GM23338 (cell line): ENCODE data around the gene NGEF. TPM values are rescaled to one million over a fixed set of nuclear protein-coding genes. Genes with fewer than 3 reads are reported as not detected.

Experiments
- ATAC-seq: fragments of 200-7000 bp; cut with Tn5 transposase; 3 replicates; pipeline ENCODE4 v1.9.1; 2020
- DNase-seq: peaks from one replicate; pipeline ENCODE4 v3.0.0-alpha.2; 2015; ENCODE audit warnings: low spot score
- H2AFZ ChIP-seq: fragments of 200-600 bp; sonication (generic); 2 replicates; pipeline ENCODE4 v1.8.0; 2016; ENCODE audit warnings: antibody characterized with exemption, mild to moderate bottlenecking, moderate library complexity
- H3F3A ChIP-seq: fragments of 200-600 bp; sonication (generic); replicated peaks from 2 replicates; pipeline ENCODE4 v1.8.0; 2017; ENCODE audit warnings: antibody characterized with exemption, mixed run types, low read depth
- H3K27ac ChIP-seq: fragments of 200-600 bp; sonication (generic); 2 replicates; pipeline ENCODE4 v1.6.1; 2016; ENCODE audit warnings: low read depth
- H3K27me3 ChIP-seq: fragments of 200-600 bp; sonication (generic); 2 replicates; pipeline ENCODE4 v1.8.0; 2016; ENCODE audit warnings: mild to moderate bottlenecking, mixed run types, moderate library complexity; ENCODE audit not compliant: insufficient read depth
- H3K36me3 ChIP-seq: fragments of 200-600 bp; sonication (generic); 2 replicates; pipeline ENCODE4 v1.8.0; 2016; ENCODE audit warnings: mild to moderate bottlenecking; ENCODE audit not compliant: insufficient read depth
- H3K4me1 ChIP-seq: fragments of 200-600 bp; sonication (generic); 2 replicates; pipeline ENCODE4 v1.8.0; 2016; ENCODE audit warnings: mild to moderate bottlenecking, moderate library complexity; ENCODE audit not compliant: insufficient read depth
- H3K4me2 ChIP-seq: fragments of 200-600 bp; sonication (generic); 2 replicates; pipeline ENCODE4 v1.7.1; 2017; ENCODE audit warnings: mixed run types
- H3K4me3 ChIP-seq: fragments of 200-600 bp; sonication (generic); 2 replicates; pipeline ENCODE4 v1.6.1; 2016; ENCODE audit warnings: mixed run types
- H3K79me2 ChIP-seq: fragments of 200-600 bp; sonication (generic); replicated peaks from 2 replicates; pipeline ENCODE4 v1.8.0; 2017; ENCODE audit warnings: mild to moderate bottlenecking; ENCODE audit not compliant: insufficient read depth
- H3K9me2 ChIP-seq: fragments of 200-600 bp; sonication (generic); 2 replicates; pipeline ENCODE4 v1.8.0; 2017; ENCODE audit not compliant: insufficient read depth
- H4K20me1 ChIP-seq: fragments of 200-600 bp; sonication (generic); replicated peaks from 2 replicates; pipeline ENCODE4 v1.8.0; 2017; ENCODE audit warnings: mild to moderate bottlenecking; ENCODE audit not compliant: insufficient read depth
- H3K27ac Mint-ChIP-seq: 2 replicates; pipeline ENCODE4 v1.8.0; 2020; ENCODE audit warnings: inconsistent platforms, mild to moderate bottlenecking, moderate library complexity, mixed read lengths
- H3K27me3 Mint-ChIP-seq: 3 replicates; pipeline ENCODE4 v1.8.0; 2022; ENCODE audit warnings: low read depth, mild to moderate bottlenecking, moderate library complexity, mixed read lengths, inconsistent platforms; ENCODE audit not compliant: insufficient read depth, poor library complexity
- H3K36me3 Mint-ChIP-seq: 3 replicates; pipeline ENCODE4 v1.8.0; 2021; ENCODE audit warnings: low read depth, mild to moderate bottlenecking, inconsistent platforms, moderate library complexity, mixed read lengths
- H3K4me1 Mint-ChIP-seq: 3 replicates; pipeline ENCODE4 v1.8.0; 2020; ENCODE audit warnings: mild to moderate bottlenecking, inconsistent platforms, mixed read lengths
- H3K4me3 Mint-ChIP-seq: 3 replicates; pipeline ENCODE4 v1.8.0; 2021; ENCODE audit warnings: moderate library complexity, mild to moderate bottlenecking, inconsistent platforms, mixed read lengths
- H3K9me3 Mint-ChIP-seq: 3 replicates; pipeline ENCODE4 v1.8.0; 2020; ENCODE audit warnings: moderate library complexity, mild to moderate bottlenecking, inconsistent platforms, mixed read lengths
- EZH2 ChIP-seq: fragments of 200-600 bp; sonication (generic); IDR thresholded peaks from one replicate; pipeline ENCODE4 v1.8.0; 2017; ENCODE audit warnings: antibody characterized with exemption, mild to moderate bottlenecking, low read depth; ENCODE audit not compliant: unreplicated experiment
- EZH2phosphoT487 ChIP-seq: fragments of 200-600 bp; sonication (generic); IDR thresholded peaks from one replicate; pipeline ENCODE4 v1.8.1; 2018; ENCODE audit warnings: antibody characterized with exemption; ENCODE audit not compliant: unreplicated experiment
- POLR2AphosphoS5 ChIP-seq: IDR thresholded peaks from 2 replicates; pipeline ENCODE4 v1.6.1; 2016; ENCODE audit warnings: antibody characterized with exemption, low read depth
- STAT1 ChIP-seq: IDR thresholded peaks from one replicate; pipeline ENCODE4 v1.6.1; 2016; ENCODE audit warnings: antibody characterized with exemption; ENCODE audit not compliant: unreplicated experiment
- ZNF114 ChIP-seq: fragments of 250-450 bp; sonication (Bioruptor Pico); IDR thresholded peaks from 2 replicates; pipeline ENCODE4 v1.5.0; 2020; ENCODE audit warnings: mild to moderate bottlenecking, moderate library complexity
- ZNF331 ChIP-seq: fragments of 250-450 bp; sonication (Bioruptor Pico); IDR thresholded peaks from 2 replicates; pipeline ENCODE4 v1.5.0; 2020; ENCODE audit warnings: low read depth, mild to moderate bottlenecking, moderate library complexity
- polyA plus RNA-seq: library from polyadenylated mRNA; unstranded; fragments of >200 nt; fragmentation: Nextera tagmentation; extraction: Ambion mirVana; gene quantifications from 2 replicates; pipeline ENCODE4 v1.2.1, GENCODE V29; 2016
- total RNA-seq: library from RNA; depleted of rRNA; stranded (reverse); fragments of >200 nt; shearing (Covaris generic); gene quantifications from 2 replicates; pipeline ENCODE4 v1.2.3, GENCODE V29; 2014
- TF ChIP-seq, protein P1 (sequence below): IDR thresholded peaks from 2 replicates; pipeline ENCODE4 v1.6.1; 2016; ENCODE audit warnings: antibody characterized with exemption
- TF ChIP-seq, protein P2 (sequence below), 2 experiments: fragments of 200-600 bp in 1 of 2; sonication (generic) in 1 of 2; conservative IDR thresholded peaks; 2 replicates each; pipeline versions ENCODE4 v1.5.1 to v1.6.1; 2016 to 2017; ENCODE audit warnings: antibody characterized with exemption in 2 of 2, low read depth in 2 of 2, mild to moderate bottlenecking in 2 of 2, moderate library complexity in 1 of 2
- TF ChIP-seq, protein P3 (sequence below): IDR thresholded peaks from one replicate; pipeline ENCODE4 v1.6.1; 2018; ENCODE audit warnings: antibody characterized with exemption; ENCODE audit not compliant: unreplicated experiment
- TF ChIP-seq, protein P4 (sequence below): fragments of 250-450 bp; sonication (Bioruptor Pico); IDR thresholded peaks from 2 replicates; pipeline ENCODE4 v1.5.0; 2020; ENCODE audit warnings: mild to moderate bottlenecking, moderate library complexity

NGEF gene
- total and polyA plus RNA-seq, 2 experiments from 2014 or later: 1.8 to 5.4 TPM

DNA sequence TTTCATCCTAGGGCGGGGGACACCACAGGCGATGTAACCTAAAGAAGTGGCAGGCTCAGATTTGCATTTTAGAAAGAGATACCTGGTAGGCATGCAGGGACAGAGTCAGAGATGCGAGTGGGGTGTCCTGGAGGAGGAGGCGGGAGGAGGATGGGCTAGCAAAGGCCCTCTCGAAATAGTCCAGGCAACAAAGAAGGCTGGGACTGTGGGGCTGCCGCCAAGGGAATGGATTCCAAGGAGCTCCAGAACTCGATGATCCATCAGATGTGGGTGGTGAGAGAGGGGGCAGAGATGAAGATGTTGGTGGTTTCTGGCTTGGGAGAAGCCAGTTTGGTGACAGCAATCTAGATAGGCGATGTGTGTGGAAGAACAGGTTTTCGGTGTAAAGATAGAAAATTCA is 34.6 kb upstream of the NGEF start (continued):
- TF ChIP-seq, protein P1, sequence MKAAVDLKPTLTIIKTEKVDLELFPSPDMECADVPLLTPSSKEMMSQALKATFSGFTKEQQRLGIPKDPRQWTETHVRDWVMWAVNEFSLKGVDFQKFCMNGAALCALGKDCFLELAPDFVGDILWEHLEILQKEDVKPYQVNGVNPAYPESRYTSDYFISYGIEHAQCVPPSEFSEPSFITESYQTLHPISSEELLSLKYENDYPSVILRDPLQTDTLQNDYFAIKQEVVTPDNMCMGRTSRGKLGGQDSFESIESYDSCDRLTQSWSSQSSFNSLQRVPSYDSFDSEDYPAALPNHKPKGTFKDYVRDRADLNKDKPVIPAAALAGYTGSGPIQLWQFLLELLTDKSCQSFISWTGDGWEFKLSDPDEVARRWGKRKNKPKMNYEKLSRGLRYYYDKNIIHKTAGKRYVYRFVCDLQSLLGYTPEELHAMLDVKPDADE: no peak
- TF ChIP-seq, protein P2, sequence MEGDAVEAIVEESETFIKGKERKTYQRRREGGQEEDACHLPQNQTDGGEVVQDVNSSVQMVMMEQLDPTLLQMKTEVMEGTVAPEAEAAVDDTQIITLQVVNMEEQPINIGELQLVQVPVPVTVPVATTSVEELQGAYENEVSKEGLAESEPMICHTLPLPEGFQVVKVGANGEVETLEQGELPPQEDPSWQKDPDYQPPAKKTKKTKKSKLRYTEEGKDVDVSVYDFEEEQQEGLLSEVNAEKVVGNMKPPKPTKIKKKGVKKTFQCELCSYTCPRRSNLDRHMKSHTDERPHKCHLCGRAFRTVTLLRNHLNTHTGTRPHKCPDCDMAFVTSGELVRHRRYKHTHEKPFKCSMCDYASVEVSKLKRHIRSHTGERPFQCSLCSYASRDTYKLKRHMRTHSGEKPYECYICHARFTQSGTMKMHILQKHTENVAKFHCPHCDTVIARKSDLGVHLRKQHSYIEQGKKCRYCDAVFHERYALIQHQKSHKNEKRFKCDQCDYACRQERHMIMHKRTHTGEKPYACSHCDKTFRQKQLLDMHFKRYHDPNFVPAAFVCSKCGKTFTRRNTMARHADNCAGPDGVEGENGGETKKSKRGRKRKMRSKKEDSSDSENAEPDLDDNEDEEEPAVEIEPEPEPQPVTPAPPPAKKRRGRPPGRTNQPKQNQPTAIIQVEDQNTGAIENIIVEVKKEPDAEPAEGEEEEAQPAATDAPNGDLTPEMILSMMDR (conservative IDR thresholded peaks at IDR 0.05; ENCODE audit: low read depth in 2 of 2): no peak
- no peak for TF ChIP-seq EZH2
- TF ChIP-seq, protein P3, sequence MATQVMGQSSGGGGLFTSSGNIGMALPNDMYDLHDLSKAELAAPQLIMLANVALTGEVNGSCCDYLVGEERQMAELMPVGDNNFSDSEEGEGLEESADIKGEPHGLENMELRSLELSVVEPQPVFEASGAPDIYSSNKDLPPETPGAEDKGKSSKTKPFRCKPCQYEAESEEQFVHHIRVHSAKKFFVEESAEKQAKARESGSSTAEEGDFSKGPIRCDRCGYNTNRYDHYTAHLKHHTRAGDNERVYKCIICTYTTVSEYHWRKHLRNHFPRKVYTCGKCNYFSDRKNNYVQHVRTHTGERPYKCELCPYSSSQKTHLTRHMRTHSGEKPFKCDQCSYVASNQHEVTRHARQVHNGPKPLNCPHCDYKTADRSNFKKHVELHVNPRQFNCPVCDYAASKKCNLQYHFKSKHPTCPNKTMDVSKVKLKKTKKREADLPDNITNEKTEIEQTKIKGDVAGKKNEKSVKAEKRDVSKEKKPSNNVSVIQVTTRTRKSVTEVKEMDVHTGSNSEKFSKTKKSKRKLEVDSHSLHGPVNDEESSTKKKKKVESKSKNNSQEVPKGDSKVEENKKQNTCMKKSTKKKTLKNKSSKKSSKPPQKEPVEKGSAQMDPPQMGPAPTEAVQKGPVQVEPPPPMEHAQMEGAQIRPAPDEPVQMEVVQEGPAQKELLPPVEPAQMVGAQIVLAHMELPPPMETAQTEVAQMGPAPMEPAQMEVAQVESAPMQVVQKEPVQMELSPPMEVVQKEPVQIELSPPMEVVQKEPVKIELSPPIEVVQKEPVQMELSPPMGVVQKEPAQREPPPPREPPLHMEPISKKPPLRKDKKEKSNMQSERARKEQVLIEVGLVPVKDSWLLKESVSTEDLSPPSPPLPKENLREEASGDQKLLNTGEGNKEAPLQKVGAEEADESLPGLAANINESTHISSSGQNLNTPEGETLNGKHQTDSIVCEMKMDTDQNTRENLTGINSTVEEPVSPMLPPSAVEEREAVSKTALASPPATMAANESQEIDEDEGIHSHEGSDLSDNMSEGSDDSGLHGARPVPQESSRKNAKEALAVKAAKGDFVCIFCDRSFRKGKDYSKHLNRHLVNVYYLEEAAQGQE: no peak

DNA sequence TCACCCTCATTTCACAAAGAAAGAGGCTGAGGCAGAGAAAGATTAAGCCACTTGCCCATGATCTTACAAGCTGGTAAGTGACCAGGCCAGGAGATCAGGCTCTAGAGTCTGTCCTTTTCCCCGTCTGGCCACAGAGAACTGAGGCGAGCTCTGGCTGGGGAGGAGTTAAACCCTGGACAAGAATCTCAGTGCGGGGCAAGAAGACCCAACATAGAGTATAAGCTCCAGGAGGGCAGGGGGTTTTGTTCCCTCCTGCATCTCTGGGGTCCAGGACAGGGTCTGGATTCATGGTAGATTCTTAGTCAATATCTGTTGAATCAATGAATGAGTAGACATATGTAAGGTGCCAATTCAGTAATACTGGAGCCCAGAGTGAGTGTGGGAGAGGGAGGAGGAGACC is 34.1 kb upstream of the NGEF start:
- no peaks in the 10 kb centered on the region for H3K9me3 Mint-ChIP-seq
- Histone ChIP-seq H2AFZ (no peak overlapping the region), H3K9me2 (peaks cover 7% of the 10 kb centered on the region; the same call in 1 of the 2 replicates), H3K79me2 (no peaks in the 10 kb centered on the region), H3K27me3 (no peaks in the 10 kb centered on the region), H3K4me2 (no peak overlapping the region), H3K4me1 (peaks cover 20% of the 10 kb centered on the region), H3K27ac (no peak overlapping the region), H3K4me3 (no peak overlapping the region), H4K20me1 (no peaks in the 10 kb centered on the region), H3K36me3 (no peaks in the 10 kb centered on the region), H3F3A (0 out of 2 replicates have a peak, but pooled peaks cover 3% of the 10 kb centered on the region)
- no peak for ATAC-seq
- no peak overlapping the region; the same call in 2 of the 3 replicates for H3K4me3 Mint-ChIP-seq
- H3K4me1 Mint-ChIP-seq: peaks cover 42% of the 10 kb centered on the region
- no peaks in the 10 kb centered on the region; the same call in 2 of the 3 replicates for H3K36me3 Mint-ChIP-seq
- H3K27me3 Mint-ChIP-seq: peaks cover 16% of the 10 kb centered on the region
- H3K27ac Mint-ChIP-seq: no peak overlapping the region
- DNase-seq: no peak
- no peak for TF ChIP-seq ZNF114
- no peak for TF ChIP-seq POLR2AphosphoS5
- TF ChIP-seq, protein P4, sequence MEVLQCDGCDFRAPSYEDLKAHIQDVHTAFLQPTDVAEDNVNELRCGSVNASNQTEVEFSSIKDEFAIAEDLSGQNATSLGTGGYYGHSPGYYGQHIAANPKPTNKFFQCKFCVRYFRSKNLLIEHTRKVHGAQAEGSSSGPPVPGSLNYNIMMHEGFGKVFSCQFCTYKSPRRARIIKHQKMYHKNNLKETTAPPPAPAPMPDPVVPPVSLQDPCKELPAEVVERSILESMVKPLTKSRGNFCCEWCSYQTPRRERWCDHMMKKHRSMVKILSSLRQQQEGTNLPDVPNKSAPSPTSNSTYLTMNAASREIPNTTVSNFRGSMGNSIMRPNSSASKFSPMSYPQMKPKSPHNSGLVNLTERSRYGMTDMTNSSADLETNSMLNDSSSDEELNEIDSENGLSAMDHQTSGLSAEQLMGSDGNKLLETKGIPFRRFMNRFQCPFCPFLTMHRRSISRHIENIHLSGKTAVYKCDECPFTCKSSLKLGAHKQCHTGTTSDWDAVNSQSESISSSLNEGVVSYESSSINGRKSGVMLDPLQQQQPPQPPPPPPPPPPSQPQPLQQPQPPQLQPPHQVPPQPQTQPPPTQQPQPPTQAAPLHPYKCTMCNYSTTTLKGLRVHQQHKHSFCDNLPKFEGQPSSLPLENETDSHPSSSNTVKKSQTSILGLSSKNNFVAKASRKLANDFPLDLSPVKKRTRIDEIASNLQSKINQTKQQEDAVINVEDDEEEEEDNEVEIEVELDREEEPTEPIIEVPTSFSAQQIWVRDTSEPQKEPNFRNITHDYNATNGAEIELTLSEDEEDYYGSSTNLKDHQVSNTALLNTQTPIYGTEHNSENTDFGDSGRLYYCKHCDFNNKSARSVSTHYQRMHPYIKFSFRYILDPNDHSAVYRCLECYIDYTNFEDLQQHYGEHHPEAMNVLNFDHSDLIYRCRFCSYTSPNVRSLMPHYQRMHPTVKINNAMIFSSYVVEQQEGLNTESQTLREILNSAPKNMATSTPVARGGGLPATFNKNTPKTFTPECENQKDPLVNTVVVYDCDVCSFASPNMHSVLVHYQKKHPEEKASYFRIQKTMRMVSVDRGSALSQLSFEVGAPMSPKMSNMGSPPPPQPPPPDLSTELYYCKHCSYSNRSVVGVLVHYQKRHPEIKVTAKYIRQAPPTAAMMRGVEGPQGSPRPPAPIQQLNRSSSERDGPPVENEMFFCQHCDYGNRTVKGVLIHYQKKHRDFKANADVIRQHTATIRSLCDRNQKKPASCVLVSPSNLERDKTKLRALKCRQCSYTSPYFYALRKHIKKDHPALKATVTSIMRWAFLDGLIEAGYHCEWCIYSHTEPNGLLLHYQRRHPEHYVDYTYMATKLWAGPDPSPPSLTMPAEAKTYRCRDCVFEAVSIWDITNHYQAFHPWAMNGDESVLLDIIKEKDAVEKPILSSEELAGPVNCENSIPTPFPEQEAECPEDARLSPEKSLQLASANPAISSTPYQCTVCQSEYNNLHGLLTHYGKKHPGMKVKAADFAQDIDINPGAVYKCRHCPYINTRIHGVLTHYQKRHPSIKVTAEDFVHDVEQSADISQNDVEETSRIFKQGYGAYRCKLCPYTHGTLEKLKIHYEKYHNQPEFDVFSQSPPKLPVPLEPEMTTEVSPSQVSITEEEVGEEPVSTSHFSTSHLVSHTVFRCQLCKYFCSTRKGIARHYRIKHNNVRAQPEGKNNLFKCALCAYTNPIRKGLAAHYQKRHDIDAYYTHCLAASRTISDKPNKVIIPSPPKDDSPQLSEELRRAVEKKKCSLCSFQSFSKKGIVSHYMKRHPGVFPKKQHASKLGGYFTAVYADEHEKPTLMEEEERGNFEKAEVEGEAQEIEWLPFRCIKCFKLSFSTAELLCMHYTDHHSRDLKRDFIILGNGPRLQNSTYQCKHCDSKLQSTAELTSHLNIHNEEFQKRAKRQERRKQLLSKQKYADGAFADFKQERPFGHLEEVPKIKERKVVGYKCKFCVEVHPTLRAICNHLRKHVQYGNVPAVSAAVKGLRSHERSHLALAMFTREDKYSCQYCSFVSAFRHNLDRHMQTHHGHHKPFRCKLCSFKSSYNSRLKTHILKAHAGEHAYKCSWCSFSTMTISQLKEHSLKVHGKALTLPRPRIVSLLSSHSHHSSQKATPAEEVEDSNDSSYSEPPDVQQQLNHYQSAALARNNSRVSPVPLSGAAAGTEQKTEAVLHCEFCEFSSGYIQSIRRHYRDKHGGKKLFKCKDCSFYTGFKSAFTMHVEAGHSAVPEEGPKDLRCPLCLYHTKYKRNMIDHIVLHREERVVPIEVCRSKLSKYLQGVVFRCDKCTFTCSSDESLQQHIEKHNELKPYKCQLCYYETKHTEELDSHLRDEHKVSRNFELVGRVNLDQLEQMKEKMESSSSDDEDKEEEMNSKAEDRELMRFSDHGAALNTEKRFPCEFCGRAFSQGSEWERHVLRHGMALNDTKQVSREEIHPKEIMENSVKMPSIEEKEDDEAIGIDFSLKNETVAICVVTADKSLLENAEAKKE (CRISPR knock-in tag): no peak
- TF ChIP-seq EZH2phosphoT487: no peak
- TF ChIP-seq, protein P1: no peak
- TF ChIP-seq ZNF331: no peak
- TF ChIP-seq STAT1: no peak
